Upper lobe of right lung (tissue), 1 donor: ENCODE data around the gene SRXN1. TPM values are rescaled to one million over a fixed set of nuclear protein-coding genes. Genes with fewer than 3 reads are reported as not detected.

Experiments
- ATAC-seq: fragments of 200-7000 bp; cut with Tn5 transposase; one replicate; pipeline ENCODE4 v1.9.1; 2020; ENCODE audit warnings: mild to moderate bottlenecking, moderate library complexity
- DNase-seq: peaks from one replicate; pipeline ENCODE4 v3.0.0-alpha.2; 2020
- H3K27ac ChIP-seq: fragments of 200-600 bp; one replicate; pipeline ENCODE4 v1.8.0; 2022
- H3K27me3 ChIP-seq: fragments of 200-600 bp; one replicate; pipeline ENCODE4 v1.8.0; 2022; ENCODE audit warnings: mild to moderate bottlenecking
- H3K36me3 ChIP-seq: fragments of 200-600 bp; one replicate; pipeline ENCODE4 v1.8.0; 2022
- H3K4me1 ChIP-seq: fragments of 200-600 bp; one replicate; pipeline ENCODE4 v1.8.0; 2022
- H3K4me3 ChIP-seq: fragments of 200-600 bp; one replicate; pipeline ENCODE4 v1.8.0; 2022; ENCODE audit warnings: mild to moderate bottlenecking
- H3K9me3 ChIP-seq: fragments of 200-600 bp; one replicate; pipeline ENCODE4 v1.8.0; 2022
- CTCF ChIP-seq: fragments of 200-600 bp; IDR thresholded peaks from one replicate; pipeline ENCODE4 v1.8.0; 2022; ENCODE audit warnings: antibody characterized with exemption
- intact Hi-C: fragments of 100-400 bp; cut with DNase I; formaldehyde crosslinking; loops from one replicate; pipeline ENCODE4 v1.11.0; 2022
- total RNA-seq: library from RNA; stranded (reverse); fragmentation: NEBNext Ultra II Directional; extraction: Animal tissue kit (Norgen Biotek cat#: 25700); gene quantifications from one replicate; pipeline ENCODE4 v1.2.1, GENCODE V29; 2021
- donor health status: DM: no; HTN: yes; CAD: no; lungs with severe emphysema.

The SRXN1 gene
- total RNA-seq, 1 donor from 2014 or later = 41.2 TPM

- Histone ChIP-seq H3K27ac (no peak overlapping the region), H3K4me1 (no peaks in the 10 kb centered on the region), H3K9me3 (no peaks in the 10 kb centered on the region), H3K36me3 (no peaks in the 10 kb centered on the region), H3K27me3 (peaks cover 56% of the 10 kb centered on the region), H3K4me3 (no peak overlapping the region)
- no peak for TF ChIP-seq CTCF
- DNase-seq = no peak
- no peak for ATAC-seq
- intact Hi-C loops = no loop called here
Measured at GRCh38 chr20:664151-664550, 11.2 kb upstream of the SRXN1 start.

GRCh38 chr20:663315-664090 is 10.5 kb upstream of the SRXN1 start:
- H3K27ac ChIP-seq = no peak overlapping the region
- no peaks in the 10 kb centered on the region for H3K9me3 ChIP-seq
- H3K27me3 ChIP-seq = peaks cover 57% of the 10 kb centered on the region
- no peak overlapping the region for H3K4me3 ChIP-seq
- no peaks in the 10 kb centered on the region for H3K36me3 ChIP-seq
- ATAC-seq (no peak), DNase-seq (no peak)
- no peaks in the 10 kb centered on the region for H3K4me1 ChIP-seq
- intact Hi-C loops = no loop called here
- TF ChIP-seq CTCF = no peak

- intact Hi-C loops = no loop called here
- Histone ChIP-seq H3K36me3 (no peaks in the 10 kb centered on the region), H3K9me3 (no peaks in the 10 kb centered on the region), H3K4me3 (no peak overlapping the region), H3K4me1 (no peaks in the 10 kb centered on the region), H3K27ac (no peak overlapping the region), H3K27me3 (peaks cover 64% of the 10 kb centered on the region)
- no peak for TF ChIP-seq CTCF
- DNase-seq = no peak
- ATAC-seq = no peak
Measured at GRCh38 chr20:662277-663192, 9.5 kb upstream of the SRXN1 start.

- peaks cover 61% of the 10 kb centered on the region for H3K27me3 ChIP-seq
- DNase-seq = no peak
Measured at GRCh38 chr20:661474-662270, 8.7 kb upstream of the SRXN1 start.

More at GRCh38 chr20:661474-662270, 8.7 kb upstream of the SRXN1 start:
- Histone ChIP-seq H3K9me3 (no peaks in the 10 kb centered on the region), H3K36me3 (no peaks in the 10 kb centered on the region), H3K4me3 (no peak overlapping the region), H3K4me1 (no peaks in the 10 kb centered on the region), H3K27ac (no peak overlapping the region)
- TF ChIP-seq CTCF = no peak
- no peak for ATAC-seq
- intact Hi-C loops = no loop called here
